ENCODE measurements around the gene KCNN4. TPM values are rescaled to one million over a fixed set of nuclear protein-coding genes. Genes with fewer than 3 reads are reported as not detected.

KCNN4 gene
- total RNA-seq, 3 donors from 2014 or later (not counting 1 experiment from before 2014, with no cell fraction given), result 0.72 to 7.1 (median 1.4) TPM

DNA sequence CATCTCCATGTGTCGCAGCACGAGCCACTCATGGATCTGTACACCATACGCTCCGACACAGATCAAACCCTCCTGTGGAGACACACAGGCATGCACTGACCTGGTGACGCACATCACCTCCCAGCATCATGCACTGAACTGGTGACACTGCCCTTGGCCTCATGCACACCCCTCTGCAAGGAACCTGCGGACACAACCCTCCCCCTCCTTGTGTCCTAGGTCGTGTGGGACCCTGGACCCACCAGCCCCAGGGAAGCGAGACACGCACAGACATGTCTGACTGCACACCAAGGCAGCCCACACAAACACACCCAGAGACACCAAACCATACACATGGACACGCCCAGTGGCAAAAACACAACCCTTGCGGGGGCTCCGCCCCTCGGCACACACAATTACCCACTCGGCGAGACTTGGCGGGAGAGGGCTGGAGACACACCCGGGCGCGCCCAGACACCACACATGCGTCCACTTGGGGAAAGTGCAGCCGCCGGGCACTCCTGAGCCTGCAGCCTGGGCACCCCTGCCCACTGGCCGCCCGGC, 2.0 kb upstream of the KCNN4 start:
- H3K36me3 ChIP-seq (ENCODE audit: control insufficient read depth, insufficient read depth, low read length), result no peaks in the 10 kb centered on the region
- peaks cover 40% of the 10 kb centered on the region for H3K4me1 ChIP-seq (ENCODE audit: control insufficient read depth, insufficient read depth, low read length)
- DNase-seq, result peak in 1 of 2 donors; percentile 41
- intact Hi-C loops (cut with micrococcal nuclease), result no loop called here
- H3K4me3 ChIP-seq (ENCODE audit: low read length), result peak overlapping the region; percentile 23
- no peaks in the 10 kb centered on the region for H3K9me3 Mint-ChIP-seq
- WGBS (ENCODE audit: insufficient coverage), result 85% methylated on average over 24 of the region's 24 CpGs
- no peak for ATAC-seq
- H3K27ac ChIP-seq (ENCODE audit: low read length), result peak overlapping the region; percentile 23
- TF ChIP-seq, protein P1, sequence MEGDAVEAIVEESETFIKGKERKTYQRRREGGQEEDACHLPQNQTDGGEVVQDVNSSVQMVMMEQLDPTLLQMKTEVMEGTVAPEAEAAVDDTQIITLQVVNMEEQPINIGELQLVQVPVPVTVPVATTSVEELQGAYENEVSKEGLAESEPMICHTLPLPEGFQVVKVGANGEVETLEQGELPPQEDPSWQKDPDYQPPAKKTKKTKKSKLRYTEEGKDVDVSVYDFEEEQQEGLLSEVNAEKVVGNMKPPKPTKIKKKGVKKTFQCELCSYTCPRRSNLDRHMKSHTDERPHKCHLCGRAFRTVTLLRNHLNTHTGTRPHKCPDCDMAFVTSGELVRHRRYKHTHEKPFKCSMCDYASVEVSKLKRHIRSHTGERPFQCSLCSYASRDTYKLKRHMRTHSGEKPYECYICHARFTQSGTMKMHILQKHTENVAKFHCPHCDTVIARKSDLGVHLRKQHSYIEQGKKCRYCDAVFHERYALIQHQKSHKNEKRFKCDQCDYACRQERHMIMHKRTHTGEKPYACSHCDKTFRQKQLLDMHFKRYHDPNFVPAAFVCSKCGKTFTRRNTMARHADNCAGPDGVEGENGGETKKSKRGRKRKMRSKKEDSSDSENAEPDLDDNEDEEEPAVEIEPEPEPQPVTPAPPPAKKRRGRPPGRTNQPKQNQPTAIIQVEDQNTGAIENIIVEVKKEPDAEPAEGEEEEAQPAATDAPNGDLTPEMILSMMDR (IDR thresholded peaks at IDR 0.05), result no peak
- H3K27ac Mint-ChIP-seq, result no peak overlapping the region
- H3K9me3 ChIP-seq (ENCODE audit: control insufficient read depth, insufficient read depth, low read length), result no peaks in the 10 kb centered on the region
- H3K27me3 Mint-ChIP-seq (ENCODE audit: low read depth in 2 of 2), result peaks cover 37 to 40% of the 10 kb centered on the region in 2 donors
- H3K27me3 ChIP-seq (ENCODE audit: control insufficient read depth, insufficient read depth, low read length), result no peaks in the 10 kb centered on the region
- H3K36me3 Mint-ChIP-seq, result no peaks in the 10 kb centered on the region
- H3K4me1 Mint-ChIP-seq, result peaks cover 0 to 21% of the 10 kb centered on the region in 2 donors
- H3K4me3 Mint-ChIP-seq, result no peak overlapping the region

DNA sequence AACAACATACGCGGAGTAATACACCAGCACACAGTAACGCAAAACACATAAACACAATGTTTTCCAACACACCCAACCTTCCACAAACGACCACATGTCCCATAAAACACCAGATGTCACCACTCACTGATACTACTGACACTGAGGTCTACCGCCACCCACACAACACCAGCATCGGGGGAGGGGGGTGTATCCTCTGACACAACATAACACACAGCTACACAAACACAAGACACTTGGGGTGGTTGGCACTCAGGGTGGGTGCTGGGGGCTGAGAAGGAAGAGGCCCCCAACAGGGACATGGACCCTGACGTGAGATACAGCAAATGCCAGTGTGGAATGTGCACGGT, 1.5 kb upstream of the KCNN4 start:
- 70% methylated on average over 7 of the region's 8 CpGs for WGBS (ENCODE audit: insufficient coverage)
- no peak for ATAC-seq

DNA sequence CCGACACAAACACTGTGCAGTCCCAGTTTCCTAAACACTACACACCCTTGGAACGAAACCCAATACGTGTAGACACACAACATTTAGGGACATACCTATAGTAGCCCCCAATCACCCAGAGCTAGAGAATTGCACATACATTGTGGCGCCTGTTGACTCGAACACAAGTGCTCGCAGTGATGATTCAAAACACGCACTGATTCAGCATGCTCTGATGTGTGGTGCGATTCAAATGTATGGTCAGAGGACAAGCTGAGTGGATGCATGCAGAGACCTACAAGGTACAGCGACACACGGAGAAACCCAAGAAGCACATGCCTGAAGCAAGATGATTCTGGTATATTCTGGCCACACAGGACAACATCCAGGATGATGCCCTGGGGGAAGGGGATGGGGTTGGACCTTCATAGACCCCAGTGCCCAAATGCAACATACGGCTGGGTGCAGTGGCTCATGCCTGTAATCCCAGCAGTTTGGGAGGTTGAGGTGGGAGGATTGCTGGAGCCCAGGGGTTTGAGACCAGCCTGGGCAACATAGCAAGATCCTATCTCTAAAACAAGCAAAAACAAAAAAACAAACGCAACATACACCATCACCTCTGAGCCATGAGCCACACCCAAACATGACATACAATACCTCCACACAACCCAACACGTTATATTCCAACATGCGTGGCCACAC, 997 bp upstream of the KCNN4 start:
- Mint-ChIP-seq H3K36me3 (no peaks in the 10 kb centered on the region), H3K27me3 (ENCODE audit: low read depth in 2 of 2) (peaks cover 37 to 43% of the 10 kb centered on the region in 2 donors), H3K27ac (no peak overlapping the region), H3K4me1 (peaks cover 0 to 23% of the 10 kb centered on the region in 2 donors), H3K4me3 (no peak overlapping the region), H3K9me3 (no peaks in the 10 kb centered on the region)
- WGBS (ENCODE audit: insufficient coverage), result 80% methylated on average over 14 of the region's 14 CpGs
- DNase-seq (peak in 1 of 2 donors; percentile 21), ATAC-seq (no peak)
- Histone ChIP-seq H3K36me3 (ENCODE audit: control insufficient read depth, insufficient read depth, low read length) (no peaks in the 10 kb centered on the region), H3K27me3 (ENCODE audit: control insufficient read depth, insufficient read depth, low read length) (no peaks in the 10 kb centered on the region), H3K4me1 (ENCODE audit: control insufficient read depth, insufficient read depth, low read length) (peaks cover 47% of the 10 kb centered on the region), H3K27ac (ENCODE audit: low read length) (peak overlapping the region; percentile 23), H3K4me3 (ENCODE audit: low read length) (peak overlapping the region; percentile 23), H3K9me3 (ENCODE audit: control insufficient read depth, insufficient read depth, low read length) (no peaks in the 10 kb centered on the region)
- intact Hi-C loops (cut with micrococcal nuclease), result no loop called here
- TF ChIP-seq, protein P1 (IDR thresholded peaks at IDR 0.05), result no peak

More for the DNA sequence above, 1.5 kb upstream of the KCNN4 start:
- Mint-ChIP-seq H3K9me3 (no peaks in the 10 kb centered on the region), H3K4me3 (no peak overlapping the region), H3K36me3 (no peaks in the 10 kb centered on the region), H3K4me1 (peaks cover 0 to 23% of the 10 kb centered on the region in 2 donors), H3K27me3 (ENCODE audit: low read depth in 2 of 2) (peaks cover 37 to 40% of the 10 kb centered on the region in 2 donors), H3K27ac (no peak overlapping the region)
- peak overlapping the region; percentile 23 for H3K27ac ChIP-seq (ENCODE audit: low read length)
- DNase-seq, result peak in 1 of 2 donors; percentile 25
- peaks cover 45% of the 10 kb centered on the region for H3K4me1 ChIP-seq (ENCODE audit: control insufficient read depth, insufficient read depth, low read length)
- no peaks in the 10 kb centered on the region for H3K9me3 ChIP-seq (ENCODE audit: control insufficient read depth, insufficient read depth, low read length)
- no peaks in the 10 kb centered on the region for H3K36me3 ChIP-seq (ENCODE audit: control insufficient read depth, insufficient read depth, low read length)
- intact Hi-C loops (cut with micrococcal nuclease), result no loop called here
- TF ChIP-seq, protein P1 (IDR thresholded peaks at IDR 0.05), result no peak
- H3K27me3 ChIP-seq (ENCODE audit: control insufficient read depth, insufficient read depth, low read length), result no peaks in the 10 kb centered on the region
- H3K4me3 ChIP-seq (ENCODE audit: low read length), result peak overlapping the region; percentile 23
